Kidney glomerular epithelial cell (primary cell): ENCODE results near the gene TPO.

Experiments used
- DNase-seq: peaks from one replicate; lab custom pipeline; 2025; lab: John Stamatoyannopoulos, UW

TPO gene

GRCh38 chr2:1528273-1529064 is 115.2 kb downstream of the TPO start:
- no peak for DNase-seq

DNA sequence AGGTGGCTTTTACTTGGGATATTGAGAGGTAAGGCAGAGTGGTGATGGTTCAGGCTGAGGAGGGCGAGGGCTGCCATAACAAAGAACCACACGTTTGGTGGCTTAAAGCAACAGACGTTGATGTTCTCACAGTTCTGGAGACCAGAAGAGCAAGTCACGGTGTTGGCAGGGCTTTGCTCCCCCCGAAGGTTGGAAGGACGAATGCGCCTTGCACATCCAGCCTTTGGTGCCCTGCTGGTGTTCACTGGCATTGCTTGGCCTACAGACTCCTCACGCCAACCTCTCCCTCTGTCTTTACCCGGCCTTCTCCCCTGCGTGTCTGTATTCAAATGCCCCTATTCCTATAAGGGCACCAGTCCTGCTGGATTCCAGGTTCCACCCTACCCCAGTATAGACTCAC is 125.4 kb downstream of the TPO start:
- DNase-seq = peak; percentile 15

- no peak for DNase-seq
Observed at GRCh38 chr2:1539441-1539840, 126.2 kb downstream of the TPO start.

DNA sequence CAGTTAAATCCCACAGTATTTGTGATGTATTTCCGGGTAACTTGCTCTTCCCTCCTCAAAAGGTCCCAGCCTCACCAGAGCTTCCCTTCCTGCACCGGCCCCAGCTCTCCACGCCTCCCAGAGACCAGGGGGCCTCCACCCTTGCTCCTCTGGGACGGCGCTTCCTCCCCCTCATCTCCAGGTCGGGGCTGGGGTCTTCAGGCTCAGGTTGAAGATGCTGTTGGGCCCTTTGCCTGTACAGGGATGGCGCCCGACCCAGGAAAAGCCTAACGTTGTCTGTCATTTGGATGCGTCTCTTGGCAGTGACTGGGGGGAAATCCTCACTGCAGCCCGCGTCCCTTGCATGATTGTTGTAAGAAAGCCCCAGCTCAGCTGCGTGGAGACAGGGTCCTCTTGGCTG is 126.7 kb downstream of the TPO start:
- DNase-seq = no peak

- no peak for DNase-seq
Observed at GRCh38 chr2:1540481-1540880, 127.2 kb downstream of the TPO start.

DNA sequence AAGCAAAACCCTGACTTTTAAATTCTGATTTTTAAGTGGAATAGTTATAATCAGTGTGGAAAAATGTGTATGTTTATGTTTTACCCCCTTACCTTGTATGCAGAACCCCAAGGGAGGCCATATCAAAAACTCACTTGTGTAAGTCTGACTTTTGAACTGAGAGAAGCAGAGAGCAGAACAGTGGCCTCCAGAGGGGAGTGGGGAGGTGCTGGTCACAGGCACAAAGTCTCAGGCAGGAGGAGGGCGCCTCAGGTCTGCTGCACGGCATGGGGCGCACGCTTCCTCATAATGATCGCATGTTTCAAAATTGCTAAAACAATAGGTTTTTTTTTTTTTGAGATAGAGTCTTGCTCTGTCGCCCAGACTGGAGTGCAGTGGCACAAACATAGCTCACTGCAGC is 127.8 kb downstream of the TPO start:
- no peak for DNase-seq

GRCh38 chr2:1541819-1542475 is 128.7 kb downstream of the TPO start:
- DNase-seq = no peak

DNA sequence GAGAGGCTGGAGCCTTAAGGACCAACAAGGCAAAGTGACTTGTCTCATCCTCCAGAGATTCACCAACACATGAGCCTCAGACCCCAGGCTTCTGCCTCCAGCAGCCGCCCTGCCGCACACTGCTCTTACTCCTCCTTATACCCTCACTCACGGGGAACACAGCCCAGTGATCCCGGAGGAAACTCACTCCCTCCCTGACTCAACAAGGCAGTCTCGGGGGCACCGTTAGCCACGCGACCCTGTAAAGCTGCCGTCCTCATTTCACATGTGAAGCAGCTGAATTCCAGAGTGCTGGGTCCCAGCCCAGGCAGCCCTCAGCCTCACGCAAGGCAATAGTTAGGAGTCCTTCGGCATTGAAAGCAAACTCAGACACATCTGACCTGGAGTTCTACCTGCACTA is 129.7 kb downstream of the TPO start:
- no peak for DNase-seq

- no peak for DNase-seq
Observed at GRCh38 chr2:1543776-1544477, 130.7 kb downstream of the TPO start.

- DNase-seq = peak; percentile 5
Observed at GRCh38 chr2:1544478-1545069, 131.3 kb downstream of the TPO start.

DNA sequence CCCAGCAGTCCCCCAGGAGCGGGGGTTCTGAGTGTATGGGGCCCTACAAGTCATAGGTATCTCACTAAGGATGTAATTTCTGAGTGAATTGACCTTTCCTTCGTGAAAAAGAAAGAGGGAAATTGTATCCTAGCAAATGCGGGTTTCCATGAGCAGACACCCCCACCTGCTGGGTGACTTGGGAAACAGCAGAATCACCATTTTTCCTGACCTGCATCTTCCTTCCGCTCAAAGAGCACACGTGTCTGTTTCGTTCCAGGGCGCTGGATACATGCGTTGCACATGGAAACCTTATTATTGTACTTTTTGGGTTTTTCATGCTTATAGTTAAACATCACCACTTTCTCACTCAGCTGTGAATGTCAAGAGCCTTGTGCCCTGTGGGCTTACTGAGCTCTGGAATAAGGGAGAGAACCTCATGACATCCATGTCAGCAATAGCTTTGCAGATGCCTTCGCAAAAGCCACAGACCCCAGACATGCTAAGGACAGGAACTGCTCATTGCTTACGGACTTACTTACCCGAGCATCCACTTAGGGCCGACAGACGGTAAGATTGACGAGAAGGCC is 132.8 kb downstream of the TPO start:
- peak; percentile 33 for DNase-seq

DNA sequence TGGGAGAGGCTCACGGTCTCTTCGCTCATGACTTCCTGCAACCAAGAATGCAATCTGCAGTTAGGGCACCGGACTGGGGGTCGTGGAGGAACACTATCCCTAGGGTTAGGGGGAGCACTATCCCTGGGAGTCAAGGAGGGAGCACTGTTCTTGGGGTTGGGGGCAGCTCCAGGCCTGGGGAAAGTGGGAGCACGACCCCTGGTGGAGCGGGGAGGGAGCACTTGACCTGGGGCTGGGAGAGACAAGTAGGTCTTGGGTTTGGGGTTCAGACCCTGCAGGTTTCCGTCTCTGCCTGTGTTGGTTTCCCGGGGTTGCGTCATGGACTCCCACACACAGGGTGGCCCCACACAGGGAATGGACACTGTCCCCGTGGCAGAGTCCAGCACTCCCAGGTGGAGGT is 133.6 kb downstream of the TPO start:
- no peak for DNase-seq

DNA sequence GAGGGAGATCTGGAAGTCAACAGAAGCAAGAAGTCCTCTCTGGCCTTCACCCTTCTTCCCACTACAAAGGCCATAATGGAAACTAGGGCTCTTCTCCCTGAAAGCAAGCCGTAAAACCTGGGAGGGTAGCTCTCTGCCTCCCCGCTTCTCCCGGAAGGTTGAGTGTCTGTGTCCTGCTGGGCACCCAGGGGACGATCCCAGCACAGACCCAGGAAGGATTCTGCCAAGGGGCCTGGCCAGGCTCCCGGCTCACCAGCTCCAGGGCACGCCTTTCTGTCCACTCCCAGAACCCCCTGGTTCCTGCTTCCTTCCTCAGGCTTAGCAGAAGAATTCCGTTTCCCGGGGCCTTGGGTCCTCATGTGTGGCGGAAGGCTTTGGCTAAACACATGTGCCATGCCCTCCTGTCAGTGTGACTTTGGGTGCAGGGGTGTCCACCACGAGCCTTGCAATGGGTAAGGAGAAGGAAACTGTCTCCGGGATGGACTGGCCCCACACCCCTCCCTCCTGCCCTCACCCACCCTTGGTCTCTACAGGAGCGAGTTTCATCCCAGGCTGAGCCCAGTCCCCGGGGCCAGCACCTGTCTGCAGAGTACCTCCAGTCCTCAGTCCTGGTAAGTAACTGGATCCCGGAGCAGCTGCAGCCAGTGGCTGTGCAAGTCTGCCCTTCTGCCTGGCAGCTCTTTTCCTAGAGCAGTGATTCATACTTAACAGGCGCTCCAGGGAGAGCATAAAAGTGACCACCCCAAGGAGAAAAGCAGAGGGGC is 135.8 kb downstream of the TPO start:
- DNase-seq = no peak

- no peak for DNase-seq
Observed at GRCh38 chr2:1550076-1550475, 136.8 kb downstream of the TPO start.

DNA sequence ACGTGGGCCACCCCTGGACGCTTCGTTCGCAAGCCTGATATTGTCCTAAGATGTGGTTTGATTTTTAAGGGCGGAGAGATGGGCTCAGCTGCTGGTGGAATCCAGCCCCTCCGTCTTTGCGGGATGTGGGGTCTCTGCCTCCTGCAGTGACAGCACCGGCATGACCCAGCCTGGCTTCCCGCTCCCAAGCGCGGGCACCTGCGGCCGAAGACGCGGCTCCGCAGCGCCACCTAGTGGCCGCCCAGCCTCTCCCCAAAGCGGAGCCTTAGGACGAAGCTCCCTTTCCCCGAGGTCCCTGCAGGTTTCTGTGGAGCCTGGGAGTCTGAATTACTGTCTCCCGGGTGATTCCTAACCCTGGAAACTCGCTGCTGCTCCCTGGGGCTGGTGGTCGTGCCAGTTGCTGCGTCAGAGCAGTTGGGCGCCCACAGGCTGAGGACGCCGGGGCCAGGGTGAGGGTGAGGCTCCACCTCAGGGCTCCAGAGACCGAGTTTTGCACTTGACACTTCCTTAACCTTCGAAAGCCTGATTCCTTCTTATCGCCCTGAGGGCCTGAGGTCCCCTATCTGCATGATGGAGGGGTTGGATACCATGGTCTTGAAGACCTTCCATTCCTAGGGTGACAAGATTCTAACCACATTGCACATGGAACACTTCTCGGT is 137.5 kb downstream of the TPO start:
- DNase-seq = no peak

GRCh38 chr2:1551905-1552304 is 138.6 kb downstream of the TPO start:
- no peak for DNase-seq

GRCh38 chr2:1552611-1553010 is 139.3 kb downstream of the TPO start:
- DNase-seq = no peak

DNA sequence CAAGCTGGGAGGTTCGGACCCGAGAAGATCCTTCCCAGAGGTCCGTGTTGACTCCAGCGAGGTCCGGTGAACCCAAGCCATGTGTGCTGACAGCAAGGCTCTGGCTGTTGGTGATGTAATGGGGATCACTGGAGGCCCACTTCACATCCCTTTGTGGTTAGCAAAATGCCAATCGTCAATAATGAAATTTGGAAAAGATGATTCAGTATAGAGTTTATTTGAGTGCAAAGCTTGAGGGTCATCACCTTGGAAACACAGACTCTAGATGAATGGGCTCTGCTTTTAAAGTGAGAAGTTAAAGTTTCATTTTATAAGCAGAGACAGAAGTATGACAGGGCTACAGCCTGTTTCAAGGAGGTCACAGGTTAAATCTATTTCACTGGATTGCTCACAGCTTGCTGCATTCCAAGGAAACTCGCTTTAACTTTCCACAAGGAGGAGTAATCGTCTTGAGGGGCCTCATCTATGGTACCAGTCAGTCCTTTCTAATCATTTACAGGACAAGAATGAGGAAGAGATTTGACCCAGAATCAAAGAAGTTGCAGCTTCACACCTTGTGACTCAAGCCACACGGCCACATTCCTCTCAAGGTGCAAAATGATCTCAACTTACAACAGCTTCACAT is 140.5 kb downstream of the TPO start:
- DNase-seq = peak; percentile 98

GRCh38 chr2:1556286-1556685 is 143.0 kb downstream of the TPO start:
- DNase-seq = no peak

GRCh38 chr2:1556776-1557466 is 143.7 kb downstream of the TPO start:
- DNase-seq = peak; percentile 96
